SK-N-SH (cell line): ENCODE results near the gene PTEN. TPM values are rescaled to one million over a fixed set of nuclear protein-coding genes. Genes with fewer than 3 reads are reported as not detected.

Source experiments
- ELF1 ChIP-seq: IDR thresholded peaks from 2 replicates; pipeline ENCODE4 v1.4.0; 2012
- EZH2phosphoT487 ChIP-seq: fragments of 200-600 bp; sonication (generic); IDR thresholded peaks from 2 replicates; pipeline ENCODE4 v1.6.1; 2017; ENCODE audit warnings: low read depth, mixed run types, mild to moderate bottlenecking, antibody characterized with exemption, moderate library complexity, borderline replicate concordance
- FOXJ3 ChIP-seq: sonication (generic); formaldehyde crosslinking; IDR thresholded peaks from 2 replicates; pipeline ENCODE4 v1.5.1; 2020; ENCODE audit warnings: mild to moderate bottlenecking, missing genetic modification reagents
- FOXM1 ChIP-seq: IDR thresholded peaks from 2 replicates; pipeline ENCODE4 v1.4.0; 2012; ENCODE audit warnings: low read depth, mild to moderate bottlenecking
- GATA2 ChIP-seq: sonication (generic); formaldehyde crosslinking; IDR thresholded peaks from 2 replicates; pipeline ENCODE4 v1.5.0; 2020; ENCODE audit warnings: mild to moderate bottlenecking, missing genetic modification reagents
- JUND ChIP-seq: IDR thresholded peaks from 2 replicates; pipeline ENCODE4 v1.4.0; 2012
- MXI1 ChIP-seq: IDR thresholded peaks from 2 replicates; pipeline ENCODE4 v1.6.1; 2012; ENCODE audit warnings: mild to moderate bottlenecking, low read depth, low read length, improper control_type of control experiment
- NFIC ChIP-seq: IDR thresholded peaks from 2 replicates; pipeline ENCODE4 v1.4.0; 2012; ENCODE audit warnings: borderline replicate concordance
- POLR2AphosphoS5 ChIP-seq: IDR thresholded peaks from 2 replicates; pipeline ENCODE4 v1.6.1; 2012; ENCODE audit warnings: low read depth, low read length
- RAD21 ChIP-seq: IDR thresholded peaks from 2 replicates; pipeline ENCODE4 v1.6.1; 2012; ENCODE audit warnings: mild to moderate bottlenecking, low read length
- RCOR1 ChIP-seq: fragments of 150-350 bp; IDR thresholded peaks from 2 replicates; pipeline ENCODE4 v1.6.1; 2017; ENCODE audit warnings: antibody characterized with exemption, low read length
- RXRA ChIP-seq: IDR thresholded peaks from 2 replicates; pipeline ENCODE4 v1.4.0; 2012; ENCODE audit warnings: low read depth, mild to moderate bottlenecking, borderline replicate concordance
- SIN3A ChIP-seq: IDR thresholded peaks from 2 replicates; pipeline ENCODE4 v1.6.1; 2012; ENCODE audit warnings: low read depth, mild to moderate bottlenecking, low read length, moderate library complexity, borderline replicate concordance
- TCF12 ChIP-seq: IDR thresholded peaks from 2 replicates; pipeline ENCODE4 v1.4.0; 2012
- TEAD4 ChIP-seq: IDR thresholded peaks from 2 replicates; pipeline ENCODE4 v1.4.0; 2012; ENCODE audit warnings: mild to moderate bottlenecking, borderline replicate concordance; ENCODE audit not compliant: insufficient read depth
- YY1 ChIP-seq: IDR thresholded peaks from 2 replicates; pipeline ENCODE4 v1.4.0; 2012; ENCODE audit warnings: low read depth, mild to moderate bottlenecking
- polyA plus RNA-seq, 3 experiments: library from polyadenylated mRNA; depleted of rRNA; stranded (reverse); fragments of >200 nt; gene quantifications; 2 replicates each; pipeline ENCODE4 v1.2.3, GENCODE V29; 2012
- TF ChIP-seq, protein P1 (sequence below): IDR thresholded peaks from 2 replicates; pipeline ENCODE4; 2012
- TF ChIP-seq, protein P2 (sequence below): IDR thresholded peaks from 2 replicates; pipeline ENCODE4 v1.4.0; 2012; ENCODE audit warnings: low read depth, borderline replicate concordance
- TF ChIP-seq, protein P3 (sequence below): IDR thresholded peaks from 2 replicates; pipeline ENCODE4 v1.4.0; 2012; ENCODE audit warnings: low read depth, borderline replicate concordance
- TF ChIP-seq, protein P4 (sequence below): fragments of 200-600 bp; sonication (generic); IDR thresholded peaks from 2 replicates; pipeline ENCODE4 v1.6.1; 2017; ENCODE audit warnings: antibody characterized with exemption, mild to moderate bottlenecking, moderate library complexity

Gene PTEN
- polyA plus RNA-seq, 1 of the 3 experiments (the other 2 are of a cell fraction) = 12.8 TPM

DNA sequence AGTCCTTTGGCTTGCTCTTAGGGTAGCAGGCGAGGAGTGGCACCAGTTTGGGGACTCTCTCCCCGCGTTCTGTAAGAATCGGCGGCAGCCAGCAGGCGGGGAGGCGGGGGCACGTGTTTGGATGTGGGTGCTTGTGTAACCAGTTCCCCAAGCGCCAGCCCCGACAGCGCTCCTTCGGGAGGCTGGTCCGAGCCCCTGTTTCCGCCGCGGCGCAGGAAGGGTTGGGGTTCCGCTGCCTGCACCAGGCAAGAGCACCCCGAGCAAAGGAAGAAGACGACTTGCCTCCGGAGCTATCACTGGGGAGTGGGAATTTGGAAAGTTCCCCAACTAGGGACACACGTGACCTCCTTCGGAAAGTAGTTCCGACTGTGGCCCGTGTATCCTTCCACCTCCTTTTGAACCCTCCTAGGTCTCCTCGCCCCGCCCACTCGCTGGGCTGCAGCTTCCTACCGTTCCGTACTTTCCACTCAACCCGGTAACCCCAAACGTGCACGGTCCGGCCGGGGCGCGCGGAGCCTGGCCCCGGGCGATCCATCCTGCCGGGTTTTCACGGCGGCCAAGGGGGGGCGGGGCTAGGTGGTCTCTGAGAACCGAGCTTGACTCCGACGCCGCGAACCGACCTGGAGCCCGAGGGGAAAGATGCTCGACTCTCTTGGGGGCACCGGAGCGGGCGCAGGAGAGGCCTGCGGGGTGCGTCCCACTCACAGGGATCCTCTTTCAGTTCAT lies 1.3 kb upstream of the PTEN start (continued):
- TF ChIP-seq, protein P1, sequence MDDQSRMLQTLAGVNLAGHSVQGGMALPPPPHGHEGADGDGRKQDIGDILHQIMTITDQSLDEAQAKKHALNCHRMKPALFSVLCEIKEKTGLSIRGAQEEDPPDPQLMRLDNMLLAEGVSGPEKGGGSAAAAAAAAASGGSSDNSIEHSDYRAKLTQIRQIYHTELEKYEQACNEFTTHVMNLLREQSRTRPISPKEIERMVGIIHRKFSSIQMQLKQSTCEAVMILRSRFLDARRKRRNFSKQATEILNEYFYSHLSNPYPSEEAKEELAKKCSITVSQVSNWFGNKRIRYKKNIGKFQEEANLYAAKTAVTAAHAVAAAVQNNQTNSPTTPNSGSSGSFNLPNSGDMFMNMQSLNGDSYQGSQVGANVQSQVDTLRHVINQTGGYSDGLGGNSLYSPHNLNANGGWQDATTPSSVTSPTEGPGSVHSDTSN = peak; percentile 74
- TF ChIP-seq JUND = peak; percentile 78
- TF ChIP-seq, protein P2, sequence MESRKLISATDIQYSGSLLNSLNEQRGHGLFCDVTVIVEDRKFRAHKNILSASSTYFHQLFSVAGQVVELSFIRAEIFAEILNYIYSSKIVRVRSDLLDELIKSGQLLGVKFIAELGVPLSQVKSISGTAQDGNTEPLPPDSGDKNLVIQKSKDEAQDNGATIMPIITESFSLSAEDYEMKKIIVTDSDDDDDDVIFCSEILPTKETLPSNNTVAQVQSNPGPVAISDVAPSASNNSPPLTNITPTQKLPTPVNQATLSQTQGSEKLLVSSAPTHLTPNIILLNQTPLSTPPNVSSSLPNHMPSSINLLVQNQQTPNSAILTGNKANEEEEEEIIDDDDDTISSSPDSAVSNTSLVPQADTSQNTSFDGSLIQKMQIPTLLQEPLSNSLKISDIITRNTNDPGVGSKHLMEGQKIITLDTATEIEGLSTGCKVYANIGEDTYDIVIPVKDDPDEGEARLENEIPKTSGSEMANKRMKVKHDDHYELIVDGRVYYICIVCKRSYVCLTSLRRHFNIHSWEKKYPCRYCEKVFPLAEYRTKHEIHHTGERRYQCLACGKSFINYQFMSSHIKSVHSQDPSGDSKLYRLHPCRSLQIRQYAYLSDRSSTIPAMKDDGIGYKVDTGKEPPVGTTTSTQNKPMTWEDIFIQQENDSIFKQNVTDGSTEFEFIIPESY = no peak
- TF ChIP-seq, protein P3, sequence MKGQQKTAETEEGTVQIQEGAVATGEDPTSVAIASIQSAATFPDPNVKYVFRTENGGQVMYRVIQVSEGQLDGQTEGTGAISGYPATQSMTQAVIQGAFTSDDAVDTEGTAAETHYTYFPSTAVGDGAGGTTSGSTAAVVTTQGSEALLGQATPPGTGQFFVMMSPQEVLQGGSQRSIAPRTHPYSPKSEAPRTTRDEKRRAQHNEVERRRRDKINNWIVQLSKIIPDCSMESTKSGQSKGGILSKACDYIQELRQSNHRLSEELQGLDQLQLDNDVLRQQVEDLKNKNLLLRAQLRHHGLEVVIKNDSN = peak; percentile 93
- peak; percentile 23 for TF ChIP-seq RAD21
- no peak for TF ChIP-seq TEAD4
- peak; percentile 66; the same call in 1 of the 2 replicates for TF ChIP-seq POLR2AphosphoS5
- TF ChIP-seq FOXJ3 (CRISPR knock-in tag) = no peak
- peak; percentile 53; the same call in 1 of the 2 replicates for TF ChIP-seq TCF12
- TF ChIP-seq EZH2phosphoT487 = no peak
- no peak for TF ChIP-seq MXI1
- peak; percentile 80 for TF ChIP-seq YY1
- no peak for TF ChIP-seq ELF1
- TF ChIP-seq, protein P4, sequence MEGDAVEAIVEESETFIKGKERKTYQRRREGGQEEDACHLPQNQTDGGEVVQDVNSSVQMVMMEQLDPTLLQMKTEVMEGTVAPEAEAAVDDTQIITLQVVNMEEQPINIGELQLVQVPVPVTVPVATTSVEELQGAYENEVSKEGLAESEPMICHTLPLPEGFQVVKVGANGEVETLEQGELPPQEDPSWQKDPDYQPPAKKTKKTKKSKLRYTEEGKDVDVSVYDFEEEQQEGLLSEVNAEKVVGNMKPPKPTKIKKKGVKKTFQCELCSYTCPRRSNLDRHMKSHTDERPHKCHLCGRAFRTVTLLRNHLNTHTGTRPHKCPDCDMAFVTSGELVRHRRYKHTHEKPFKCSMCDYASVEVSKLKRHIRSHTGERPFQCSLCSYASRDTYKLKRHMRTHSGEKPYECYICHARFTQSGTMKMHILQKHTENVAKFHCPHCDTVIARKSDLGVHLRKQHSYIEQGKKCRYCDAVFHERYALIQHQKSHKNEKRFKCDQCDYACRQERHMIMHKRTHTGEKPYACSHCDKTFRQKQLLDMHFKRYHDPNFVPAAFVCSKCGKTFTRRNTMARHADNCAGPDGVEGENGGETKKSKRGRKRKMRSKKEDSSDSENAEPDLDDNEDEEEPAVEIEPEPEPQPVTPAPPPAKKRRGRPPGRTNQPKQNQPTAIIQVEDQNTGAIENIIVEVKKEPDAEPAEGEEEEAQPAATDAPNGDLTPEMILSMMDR = no peak
- peak; percentile 58; the same call in 1 of the 2 replicates for TF ChIP-seq FOXM1
- TF ChIP-seq GATA2 (CRISPR knock-in tag) = peak; percentile 46
- 0 out of 2 replicates have a peak, but pooled peaks have one; percentile 17 for TF ChIP-seq NFIC
- no peak for TF ChIP-seq RXRA
- peak; percentile 54; the same call in 1 of the 2 replicates for TF ChIP-seq RCOR1
- peak; percentile 81 for TF ChIP-seq SIN3A
